Liver (tissue), 9 donors: ENCODE results near the gene REXO1. TPM values are rescaled to one million over a fixed set of nuclear protein-coding genes. Genes with fewer than 3 reads are reported as not detected.

Experiments
- DNase-seq: peaks from one replicate; pipeline ENCODE4 v3.0.0-alpha.2; 2017; ENCODE audit warnings: low spot score
- H3K27ac ChIP-seq, 2 donors: one replicate each; pipeline ENCODE4 v1.7.0; 2013; ENCODE audit warnings: inconsistent platforms in 2 of 2, low read length in 2 of 2, control low read depth in 1 of 2, low read depth in 1 of 2, mild to moderate bottlenecking in 1 of 2
- H3K27me3 ChIP-seq, 4 donors: one replicate each; pipeline versions ENCODE4 v1.6.1 to v1.7.0; 2013; ENCODE audit warnings: low read length in 3 of 4, inconsistent platforms in 1 of 4, mild to moderate bottlenecking in 1 of 4, moderate library complexity in 1 of 4; ENCODE audit not compliant: control insufficient read depth in 4 of 4, insufficient read depth in 4 of 4
- H3K36me3 ChIP-seq, 4 donors: one replicate each; pipeline versions ENCODE4 v1.6.1 to v1.7.0; 2013; ENCODE audit warnings: low read length in 3 of 4, mild to moderate bottlenecking in 3 of 4, low read depth in 1 of 4, moderate library complexity in 1 of 4; ENCODE audit not compliant: control insufficient read depth in 4 of 4, insufficient read depth in 3 of 4
- H3K4me1 ChIP-seq, 4 donors: one replicate each; pipeline versions ENCODE4 v1.6.1 to v1.7.0; 2013; ENCODE audit warnings: low read length in 3 of 4, mild to moderate bottlenecking in 3 of 4, moderate library complexity in 1 of 4; ENCODE audit not compliant: control insufficient read depth in 4 of 4, insufficient read depth in 4 of 4
- H3K4me3 ChIP-seq, 3 donors: one replicate each; pipeline versions ENCODE4 v1.6.1 to v1.7.0; 2013; ENCODE audit warnings: low read length in 3 of 3, control low read depth in 1 of 3, low read depth in 1 of 3, mild to moderate bottlenecking in 1 of 3
- H3K9ac ChIP-seq, 2 donors: one replicate each; pipeline ENCODE4 v1.7.0; 2013; ENCODE audit warnings: low read length in 2 of 2, mild to moderate bottlenecking in 2 of 2, moderate library complexity in 2 of 2, control low read depth in 1 of 2, low read depth in 1 of 2
- H3K9me3 ChIP-seq, 4 donors: one replicate each; pipeline versions ENCODE4 v1.6.1 to v1.7.0; 2013; ENCODE audit warnings: low read length in 3 of 4; ENCODE audit not compliant: control insufficient read depth in 4 of 4
- EGR1 ChIP-seq, 2 donors: IDR thresholded peaks; 2 replicates each; pipeline ENCODE4 v1.6.1; 2016 to 2018; ENCODE audit warnings: antibody characterized with exemption in 2 of 2, low read depth in 2 of 2
- FOXA2 ChIP-seq: IDR thresholded peaks from 2 replicates; pipeline ENCODE4 v1.6.1; 2016; ENCODE audit warnings: antibody characterized with exemption
- GABPA ChIP-seq, 2 donors: IDR thresholded peaks in 1 of 2; conservative IDR thresholded peaks in 1 of 2; 2 replicates each; pipeline ENCODE4 v1.6.1; 2016; ENCODE audit warnings: antibody characterized with exemption in 2 of 2, mild to moderate bottlenecking in 1 of 2, moderate library complexity in 1 of 2
- HNF4A ChIP-seq, 2 donors: conservative IDR thresholded peaks; 2 replicates each; pipeline ENCODE4 v1.6.1; 2016; ENCODE audit warnings: antibody characterized with exemption in 2 of 2, mild to moderate bottlenecking in 2 of 2
- HNF4G ChIP-seq: IDR thresholded peaks from 2 replicates; pipeline ENCODE4 v1.6.1; 2016; ENCODE audit warnings: antibody characterized with exemption
- NR2F2 ChIP-seq: IDR thresholded peaks from 2 replicates; pipeline ENCODE4 v1.6.1; 2016; ENCODE audit warnings: antibody characterized with exemption
- RAD21 ChIP-seq, 2 donors: IDR thresholded peaks; 2 replicates each; pipeline ENCODE4 v1.6.1; 2016; ENCODE audit warnings: antibody characterized with exemption in 2 of 2, mild to moderate bottlenecking in 2 of 2
- RXRA ChIP-seq, 2 donors: IDR thresholded peaks; 2 replicates each; pipeline ENCODE4 v1.6.1; 2017 to 2018; ENCODE audit warnings: antibody characterized with exemption in 2 of 2, mild to moderate bottlenecking in 1 of 2
- SP1 ChIP-seq: IDR thresholded peaks from 2 replicates; pipeline ENCODE4 v1.6.1; 2018; ENCODE audit warnings: antibody characterized with exemption, mild to moderate bottlenecking
- WGBS: extraction: QIAGEN DNeasy Blood & Tissue Kit; methylation state at CpG from one replicate; pipeline ENCODE4 v1.1.7; 2013; 5-methylcytosine and 5-hydroxymethylcytosine counted together
- polyA plus RNA-seq, 2 donors: library from polyadenylated mRNA; stranded (reverse) in 1 of 2; unstranded in 1 of 2; fragments of 200-250 nt in 1 of 2; fragments of >200 nt in 1 of 2; fragmentation: Nextera tagmentation in 1 of 2; extraction: Ambion mirVana in 1 of 2; gene quantifications; one replicate each; pipeline versions ENCODE4 v1.2.1 to v1.2.3, GENCODE V29; 2013 to 2015
- total RNA-seq, 2 donors: library from RNA; depleted of rRNA; stranded (reverse); fragments of >200 nt; gene quantifications; one replicate each; pipeline ENCODE4 v1.2.3, GENCODE V29; 2014
- TF ChIP-seq, protein P1 (sequence below): fragments of 150-350 bp; IDR thresholded peaks from 2 replicates; pipeline ENCODE4 v1.5.1; 2017; ENCODE audit warnings: improper control_type of control experiment, low read depth, low read length; ENCODE audit not compliant: missing input control
- TF ChIP-seq, protein P2 (sequence below): IDR thresholded peaks from 2 replicates; pipeline ENCODE4 v1.6.1; 2016; ENCODE audit warnings: antibody characterized with exemption, mild to moderate bottlenecking
- TF ChIP-seq, protein P3 (sequence below): IDR thresholded peaks from 2 replicates; pipeline ENCODE4 v1.6.1; 2016; ENCODE audit warnings: antibody characterized with exemption
- TF ChIP-seq, protein P4 (sequence below): IDR thresholded peaks from 2 replicates; pipeline ENCODE4 v1.6.1; 2016; ENCODE audit warnings: antibody characterized with exemption
- donor health status: healthy.
- donor health status: healthy.
- donor health status: healthy.
- donor health status: healthy.
- donor health status: healthy.

The REXO1 gene
- total and polyA plus RNA-seq, 4 donors: 2.0 to 11.5 (median 9.2) TPM

DNA sequence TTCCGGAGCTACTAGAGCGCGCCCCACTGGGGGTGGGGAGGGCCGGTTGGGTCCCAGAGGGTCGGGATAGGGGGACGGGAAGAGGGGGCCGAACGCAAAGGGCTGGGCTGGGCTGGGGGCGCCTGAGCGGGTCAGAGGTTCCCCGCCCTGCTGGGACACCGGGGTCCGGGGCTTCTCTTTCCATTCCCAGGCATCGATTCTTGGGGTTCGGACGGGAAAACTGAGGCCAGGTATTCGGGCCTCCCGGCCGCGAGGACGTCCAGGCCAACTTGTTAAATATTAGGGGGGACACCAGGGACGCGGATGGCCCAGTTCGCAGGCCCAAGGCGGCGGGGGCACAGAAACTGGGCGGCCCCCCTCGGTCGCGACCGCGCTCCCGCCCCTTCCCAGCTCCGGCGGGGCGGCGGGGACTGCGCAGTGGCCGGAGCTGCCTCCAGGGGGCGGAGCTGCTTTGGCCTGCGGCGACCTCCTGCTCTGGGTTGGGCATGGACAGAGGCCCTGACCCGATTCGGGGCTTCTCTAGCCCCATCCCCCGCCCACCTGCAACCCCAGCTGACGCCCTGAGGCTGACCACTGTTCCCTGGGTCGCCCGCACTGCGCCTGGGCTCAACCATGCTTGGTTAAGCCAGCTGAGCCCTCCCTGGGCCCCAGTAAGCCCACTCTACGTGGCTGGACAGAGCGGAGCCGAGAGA lies 16.3 kb upstream of the REXO1 start:
- Histone ChIP-seq H3K9me3 (no peaks in the 10 kb centered on the region), H3K27ac (peak overlapping the region; percentile 83 to 96), H3K27me3 (no peaks in the 10 kb centered on the region), H3K36me3 (no peaks in the 10 kb centered on the region), H3K9ac (peak overlapping the region; percentile 32 to 81), H3K4me3 (peak overlapping the region; percentile 52 to 94 (median 72)), H3K4me1 (peaks cover 19 to 46% (median 32%) of the 10 kb centered on the region in 4 donors)
- DNase-seq: peak; percentile 82
- WGBS: 5% methylated on average over 52 of the region's 52 CpGs
- TF ChIP-seq RXRA (IDR thresholded peaks at IDR 0.05) (peak; percentile 15 to 62), RAD21 (IDR thresholded peaks at IDR 0.05) (peak; percentile 66 to 72), SP1 (peak; percentile 46), FOXA2 (no peak)
- TF ChIP-seq, protein P1, sequence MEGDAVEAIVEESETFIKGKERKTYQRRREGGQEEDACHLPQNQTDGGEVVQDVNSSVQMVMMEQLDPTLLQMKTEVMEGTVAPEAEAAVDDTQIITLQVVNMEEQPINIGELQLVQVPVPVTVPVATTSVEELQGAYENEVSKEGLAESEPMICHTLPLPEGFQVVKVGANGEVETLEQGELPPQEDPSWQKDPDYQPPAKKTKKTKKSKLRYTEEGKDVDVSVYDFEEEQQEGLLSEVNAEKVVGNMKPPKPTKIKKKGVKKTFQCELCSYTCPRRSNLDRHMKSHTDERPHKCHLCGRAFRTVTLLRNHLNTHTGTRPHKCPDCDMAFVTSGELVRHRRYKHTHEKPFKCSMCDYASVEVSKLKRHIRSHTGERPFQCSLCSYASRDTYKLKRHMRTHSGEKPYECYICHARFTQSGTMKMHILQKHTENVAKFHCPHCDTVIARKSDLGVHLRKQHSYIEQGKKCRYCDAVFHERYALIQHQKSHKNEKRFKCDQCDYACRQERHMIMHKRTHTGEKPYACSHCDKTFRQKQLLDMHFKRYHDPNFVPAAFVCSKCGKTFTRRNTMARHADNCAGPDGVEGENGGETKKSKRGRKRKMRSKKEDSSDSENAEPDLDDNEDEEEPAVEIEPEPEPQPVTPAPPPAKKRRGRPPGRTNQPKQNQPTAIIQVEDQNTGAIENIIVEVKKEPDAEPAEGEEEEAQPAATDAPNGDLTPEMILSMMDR: peak; percentile 72

DNA sequence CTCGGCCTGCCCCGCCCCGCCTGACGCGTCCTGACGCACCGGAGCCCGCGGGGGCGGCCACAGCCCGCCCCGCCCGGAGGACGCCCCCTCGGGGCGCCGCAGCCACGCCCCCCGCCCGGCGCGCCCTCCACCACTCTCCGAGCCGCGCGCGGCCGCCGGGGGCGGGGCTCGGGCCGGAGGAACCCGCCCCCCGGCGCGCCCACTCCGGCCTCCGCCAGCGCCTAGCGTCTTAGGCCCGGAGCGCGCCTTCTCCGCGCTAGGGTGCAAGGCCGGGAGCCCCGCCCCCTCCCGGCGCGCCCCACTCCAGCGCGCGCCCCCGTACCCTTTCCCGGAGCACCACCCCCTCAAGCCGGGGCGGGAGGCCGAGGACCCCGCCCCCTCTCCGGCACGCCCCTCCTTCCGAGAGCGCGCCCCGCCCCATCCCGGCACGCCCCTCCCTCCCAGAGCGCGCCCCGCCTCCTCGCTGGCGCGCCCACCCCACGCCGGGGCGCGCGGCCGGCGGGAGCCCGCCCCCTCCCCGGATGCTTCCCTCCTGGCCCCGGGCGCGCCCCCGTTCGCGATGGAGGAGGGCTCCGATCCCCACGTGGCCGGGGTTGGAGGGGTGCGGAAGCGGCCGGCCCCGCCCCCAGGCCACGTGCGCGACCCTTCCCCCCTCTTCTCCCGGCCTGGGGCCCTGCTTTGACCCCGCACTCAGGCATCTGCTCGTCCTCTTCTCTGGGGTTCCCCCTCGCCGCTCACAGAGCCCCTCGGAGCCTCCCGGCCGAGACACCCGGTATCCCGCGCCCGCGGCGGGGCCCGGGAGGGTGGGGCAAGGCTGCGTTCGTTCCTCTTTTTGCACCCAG lies 15.6 kb upstream of the REXO1 start:
- Histone ChIP-seq H3K27me3 (no peaks in the 10 kb centered on the region), H3K9ac (peak overlapping the region; percentile 32 to 81), H3K36me3 (no peaks in the 10 kb centered on the region), H3K4me1 (peaks cover 19 to 54% (median 38%) of the 10 kb centered on the region in 4 donors), H3K4me3 (peak overlapping the region; percentile 52 to 94 (median 72)), H3K9me3 (no peaks in the 10 kb centered on the region), H3K27ac (peak overlapping the region; percentile 83 to 96)
- DNase-seq: peak; percentile 92
- TF ChIP-seq, protein P1: no peak
- peak in 1 of 2 donors; percentile 56 for TF ChIP-seq GABPA (IDR thresholded peaks at IDR 0.05 in 1 of 2, conservative IDR thresholded peaks at IDR 0.05 in 1 of 2)
- peak in 1 of 2 donors; percentile 60 for TF ChIP-seq EGR1 (IDR thresholded peaks at IDR 0.05; ENCODE audit: low read depth in 2 of 2)
- peak; percentile 19 for TF ChIP-seq SP1
- TF ChIP-seq HNF4G: no peak
- TF ChIP-seq, protein P2, sequence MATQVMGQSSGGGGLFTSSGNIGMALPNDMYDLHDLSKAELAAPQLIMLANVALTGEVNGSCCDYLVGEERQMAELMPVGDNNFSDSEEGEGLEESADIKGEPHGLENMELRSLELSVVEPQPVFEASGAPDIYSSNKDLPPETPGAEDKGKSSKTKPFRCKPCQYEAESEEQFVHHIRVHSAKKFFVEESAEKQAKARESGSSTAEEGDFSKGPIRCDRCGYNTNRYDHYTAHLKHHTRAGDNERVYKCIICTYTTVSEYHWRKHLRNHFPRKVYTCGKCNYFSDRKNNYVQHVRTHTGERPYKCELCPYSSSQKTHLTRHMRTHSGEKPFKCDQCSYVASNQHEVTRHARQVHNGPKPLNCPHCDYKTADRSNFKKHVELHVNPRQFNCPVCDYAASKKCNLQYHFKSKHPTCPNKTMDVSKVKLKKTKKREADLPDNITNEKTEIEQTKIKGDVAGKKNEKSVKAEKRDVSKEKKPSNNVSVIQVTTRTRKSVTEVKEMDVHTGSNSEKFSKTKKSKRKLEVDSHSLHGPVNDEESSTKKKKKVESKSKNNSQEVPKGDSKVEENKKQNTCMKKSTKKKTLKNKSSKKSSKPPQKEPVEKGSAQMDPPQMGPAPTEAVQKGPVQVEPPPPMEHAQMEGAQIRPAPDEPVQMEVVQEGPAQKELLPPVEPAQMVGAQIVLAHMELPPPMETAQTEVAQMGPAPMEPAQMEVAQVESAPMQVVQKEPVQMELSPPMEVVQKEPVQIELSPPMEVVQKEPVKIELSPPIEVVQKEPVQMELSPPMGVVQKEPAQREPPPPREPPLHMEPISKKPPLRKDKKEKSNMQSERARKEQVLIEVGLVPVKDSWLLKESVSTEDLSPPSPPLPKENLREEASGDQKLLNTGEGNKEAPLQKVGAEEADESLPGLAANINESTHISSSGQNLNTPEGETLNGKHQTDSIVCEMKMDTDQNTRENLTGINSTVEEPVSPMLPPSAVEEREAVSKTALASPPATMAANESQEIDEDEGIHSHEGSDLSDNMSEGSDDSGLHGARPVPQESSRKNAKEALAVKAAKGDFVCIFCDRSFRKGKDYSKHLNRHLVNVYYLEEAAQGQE: peak; percentile 18
- TF ChIP-seq NR2F2: no peak
- no peak for TF ChIP-seq RAD21 (IDR thresholded peaks at IDR 0.05)
- TF ChIP-seq, protein P3, sequence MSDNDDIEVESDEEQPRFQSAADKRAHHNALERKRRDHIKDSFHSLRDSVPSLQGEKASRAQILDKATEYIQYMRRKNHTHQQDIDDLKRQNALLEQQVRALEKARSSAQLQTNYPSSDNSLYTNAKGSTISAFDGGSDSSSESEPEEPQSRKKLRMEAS: peak; percentile 50
- TF ChIP-seq, protein P4, sequence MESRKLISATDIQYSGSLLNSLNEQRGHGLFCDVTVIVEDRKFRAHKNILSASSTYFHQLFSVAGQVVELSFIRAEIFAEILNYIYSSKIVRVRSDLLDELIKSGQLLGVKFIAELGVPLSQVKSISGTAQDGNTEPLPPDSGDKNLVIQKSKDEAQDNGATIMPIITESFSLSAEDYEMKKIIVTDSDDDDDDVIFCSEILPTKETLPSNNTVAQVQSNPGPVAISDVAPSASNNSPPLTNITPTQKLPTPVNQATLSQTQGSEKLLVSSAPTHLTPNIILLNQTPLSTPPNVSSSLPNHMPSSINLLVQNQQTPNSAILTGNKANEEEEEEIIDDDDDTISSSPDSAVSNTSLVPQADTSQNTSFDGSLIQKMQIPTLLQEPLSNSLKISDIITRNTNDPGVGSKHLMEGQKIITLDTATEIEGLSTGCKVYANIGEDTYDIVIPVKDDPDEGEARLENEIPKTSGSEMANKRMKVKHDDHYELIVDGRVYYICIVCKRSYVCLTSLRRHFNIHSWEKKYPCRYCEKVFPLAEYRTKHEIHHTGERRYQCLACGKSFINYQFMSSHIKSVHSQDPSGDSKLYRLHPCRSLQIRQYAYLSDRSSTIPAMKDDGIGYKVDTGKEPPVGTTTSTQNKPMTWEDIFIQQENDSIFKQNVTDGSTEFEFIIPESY: no peak
- TF ChIP-seq RXRA (IDR thresholded peaks at IDR 0.05): peak; percentile 36 to 42
- TF ChIP-seq HNF4A (conservative IDR thresholded peaks at IDR 0.05): peak in 1 of 2 donors; percentile 18
- under 1% methylated on average over 115 of the region's 115 CpGs for WGBS
